PFSK-1 (cell line): ENCODE measurements around the gene SCAMP5.

ENCODE experiments used
- POLR2AphosphoS5 ChIP-seq: IDR thresholded peaks from 2 replicates; pipeline ENCODE4 v1.6.1; 2012; ENCODE audit warnings: low read depth, mild to moderate bottlenecking, control low read depth, low read length, moderate library complexity
- SIN3A ChIP-seq: IDR thresholded peaks from 2 replicates; pipeline ENCODE4 v1.6.1; 2012; ENCODE audit warnings: mild to moderate bottlenecking, low read length, moderate library complexity, borderline replicate concordance; ENCODE audit not compliant: insufficient read depth
- TAF1 ChIP-seq: IDR thresholded peaks from 2 replicates; pipeline ENCODE4 v1.6.1; 2012; ENCODE audit warnings: low read length, control low read depth, borderline replicate concordance; ENCODE audit not compliant: insufficient read depth
- TF ChIP-seq, protein P1 (sequence below), 2 experiments: IDR thresholded peaks; 2 replicates each; pipeline versions ENCODE4 v1.6.1 to v1.8.0; 2011 to 2012; ENCODE audit warnings: low read depth in 2 of 2, low read length in 2 of 2, control low read depth in 1 of 2, inconsistent platforms in 1 of 2, mild to moderate bottlenecking in 1 of 2, moderate library complexity in 1 of 2; ENCODE audit not compliant: insufficient read depth in 1 of 2

DNA sequence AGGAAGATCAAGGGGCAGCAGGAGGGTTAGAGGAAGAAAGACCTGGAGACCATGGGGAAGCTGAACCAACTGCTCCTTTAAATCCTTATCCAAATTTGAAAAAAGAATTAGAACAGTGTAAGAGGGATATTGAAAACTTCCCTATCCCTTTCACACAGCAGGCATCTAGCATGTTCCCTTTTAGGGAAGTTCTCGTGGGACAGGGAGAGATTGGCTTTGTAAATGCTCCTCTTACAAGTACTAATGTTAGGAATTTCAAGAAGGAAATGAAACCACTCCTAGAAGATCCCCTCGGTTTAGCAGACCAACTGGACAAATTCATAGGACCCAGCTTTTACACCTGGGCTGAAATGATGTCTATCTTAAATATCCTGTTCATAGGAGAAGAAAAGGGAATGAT lies 69.5 kb downstream of the SCAMP5 start:
- TF ChIP-seq POLR2AphosphoS5 (no peak), SIN3A (no peak), TAF1 (no peak)
- TF ChIP-seq, protein P1, sequence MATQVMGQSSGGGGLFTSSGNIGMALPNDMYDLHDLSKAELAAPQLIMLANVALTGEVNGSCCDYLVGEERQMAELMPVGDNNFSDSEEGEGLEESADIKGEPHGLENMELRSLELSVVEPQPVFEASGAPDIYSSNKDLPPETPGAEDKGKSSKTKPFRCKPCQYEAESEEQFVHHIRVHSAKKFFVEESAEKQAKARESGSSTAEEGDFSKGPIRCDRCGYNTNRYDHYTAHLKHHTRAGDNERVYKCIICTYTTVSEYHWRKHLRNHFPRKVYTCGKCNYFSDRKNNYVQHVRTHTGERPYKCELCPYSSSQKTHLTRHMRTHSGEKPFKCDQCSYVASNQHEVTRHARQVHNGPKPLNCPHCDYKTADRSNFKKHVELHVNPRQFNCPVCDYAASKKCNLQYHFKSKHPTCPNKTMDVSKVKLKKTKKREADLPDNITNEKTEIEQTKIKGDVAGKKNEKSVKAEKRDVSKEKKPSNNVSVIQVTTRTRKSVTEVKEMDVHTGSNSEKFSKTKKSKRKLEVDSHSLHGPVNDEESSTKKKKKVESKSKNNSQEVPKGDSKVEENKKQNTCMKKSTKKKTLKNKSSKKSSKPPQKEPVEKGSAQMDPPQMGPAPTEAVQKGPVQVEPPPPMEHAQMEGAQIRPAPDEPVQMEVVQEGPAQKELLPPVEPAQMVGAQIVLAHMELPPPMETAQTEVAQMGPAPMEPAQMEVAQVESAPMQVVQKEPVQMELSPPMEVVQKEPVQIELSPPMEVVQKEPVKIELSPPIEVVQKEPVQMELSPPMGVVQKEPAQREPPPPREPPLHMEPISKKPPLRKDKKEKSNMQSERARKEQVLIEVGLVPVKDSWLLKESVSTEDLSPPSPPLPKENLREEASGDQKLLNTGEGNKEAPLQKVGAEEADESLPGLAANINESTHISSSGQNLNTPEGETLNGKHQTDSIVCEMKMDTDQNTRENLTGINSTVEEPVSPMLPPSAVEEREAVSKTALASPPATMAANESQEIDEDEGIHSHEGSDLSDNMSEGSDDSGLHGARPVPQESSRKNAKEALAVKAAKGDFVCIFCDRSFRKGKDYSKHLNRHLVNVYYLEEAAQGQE (IDR thresholded peaks at IDR 0.05; ENCODE audit: insufficient read depth in 1 of 2, low read depth in 2 of 2, low read length in 2 of 2): no peak
